GM12875 (cell line): ENCODE results near the gene GTF3C5.

Experiments used
- H3K4me3 ChIP-seq: one replicate; pipeline ENCODE4 v1.5.1; 2011; ENCODE audit warnings: low read depth, low read length, control low read depth
- TF ChIP-seq, protein P1 (sequence below): IDR thresholded peaks from 2 replicates; pipeline ENCODE4 v1.5.1; 2011; ENCODE audit warnings: low read depth, mild to moderate bottlenecking, control low read depth, inconsistent platforms, low read length, moderate library complexity, borderline replicate concordance; ENCODE audit not compliant: insufficient read depth

Gene GTF3C5

DNA sequence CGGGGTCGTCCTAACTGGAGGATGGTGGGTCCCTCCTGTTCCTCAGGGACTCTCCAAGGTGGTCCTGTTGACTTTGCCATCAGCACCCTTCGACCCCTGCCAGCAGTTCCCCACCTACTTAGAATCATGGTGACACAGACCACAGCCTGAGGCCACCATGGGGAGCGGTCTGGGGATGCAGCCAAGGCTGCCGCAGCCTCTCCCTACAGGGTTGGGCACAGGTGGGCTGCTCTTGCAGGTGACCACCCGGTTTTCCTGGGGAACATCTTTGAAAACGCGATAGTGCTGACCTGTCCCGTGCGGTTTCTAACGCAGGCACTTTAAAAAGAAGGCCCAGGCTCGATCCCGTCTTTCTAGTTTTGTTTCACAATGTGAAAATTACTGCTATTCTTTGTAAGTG, 18.2 kb downstream of the GTF3C5 start:
- TF ChIP-seq, protein P1, sequence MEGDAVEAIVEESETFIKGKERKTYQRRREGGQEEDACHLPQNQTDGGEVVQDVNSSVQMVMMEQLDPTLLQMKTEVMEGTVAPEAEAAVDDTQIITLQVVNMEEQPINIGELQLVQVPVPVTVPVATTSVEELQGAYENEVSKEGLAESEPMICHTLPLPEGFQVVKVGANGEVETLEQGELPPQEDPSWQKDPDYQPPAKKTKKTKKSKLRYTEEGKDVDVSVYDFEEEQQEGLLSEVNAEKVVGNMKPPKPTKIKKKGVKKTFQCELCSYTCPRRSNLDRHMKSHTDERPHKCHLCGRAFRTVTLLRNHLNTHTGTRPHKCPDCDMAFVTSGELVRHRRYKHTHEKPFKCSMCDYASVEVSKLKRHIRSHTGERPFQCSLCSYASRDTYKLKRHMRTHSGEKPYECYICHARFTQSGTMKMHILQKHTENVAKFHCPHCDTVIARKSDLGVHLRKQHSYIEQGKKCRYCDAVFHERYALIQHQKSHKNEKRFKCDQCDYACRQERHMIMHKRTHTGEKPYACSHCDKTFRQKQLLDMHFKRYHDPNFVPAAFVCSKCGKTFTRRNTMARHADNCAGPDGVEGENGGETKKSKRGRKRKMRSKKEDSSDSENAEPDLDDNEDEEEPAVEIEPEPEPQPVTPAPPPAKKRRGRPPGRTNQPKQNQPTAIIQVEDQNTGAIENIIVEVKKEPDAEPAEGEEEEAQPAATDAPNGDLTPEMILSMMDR: no peak
- H3K4me3 ChIP-seq: no peak overlapping the region

DNA sequence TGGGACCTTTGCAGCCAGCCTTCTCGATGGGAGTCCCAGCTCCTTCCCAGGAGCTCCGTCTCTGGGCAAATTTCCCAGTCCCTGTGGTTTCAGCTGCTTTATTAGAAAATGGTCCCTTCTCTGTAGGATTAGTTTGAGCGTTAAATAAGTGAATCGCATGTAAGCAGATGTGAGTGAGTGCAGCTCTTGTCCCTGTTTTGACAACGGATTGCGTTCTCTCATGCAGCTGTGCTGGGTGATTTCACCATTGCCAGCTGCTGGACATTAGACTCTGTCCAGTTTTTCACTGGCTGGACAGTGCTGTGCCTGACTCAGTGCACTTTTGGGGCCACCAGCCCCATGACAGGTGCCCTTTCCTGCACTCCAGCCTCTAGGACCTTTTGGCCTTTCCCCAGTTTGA, 19.3 kb downstream of the GTF3C5 start:
- TF ChIP-seq, protein P1: no peak
- no peak overlapping the region for H3K4me3 ChIP-seq

DNA sequence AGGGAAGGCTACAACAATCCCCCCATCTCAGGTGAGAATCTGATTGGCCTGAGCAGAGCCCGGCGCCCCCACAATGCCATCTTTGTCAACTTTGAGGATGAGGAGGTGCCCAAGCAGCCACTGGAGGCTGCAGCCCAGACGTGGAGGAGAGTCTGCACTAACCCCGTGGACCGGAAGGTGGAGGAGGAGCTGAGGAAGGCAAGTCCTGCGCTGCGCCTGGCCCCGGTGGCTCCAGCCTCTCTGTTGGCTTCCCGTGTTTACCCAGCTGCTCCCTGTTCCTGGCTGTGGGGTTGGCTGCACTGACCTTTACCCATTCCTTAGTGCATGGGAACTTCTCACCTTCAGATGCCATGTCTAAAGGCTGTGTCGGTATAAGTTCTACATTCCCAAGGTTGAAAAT, 20.0 kb downstream of the GTF3C5 start:
- TF ChIP-seq, protein P1: no peak

DNA sequence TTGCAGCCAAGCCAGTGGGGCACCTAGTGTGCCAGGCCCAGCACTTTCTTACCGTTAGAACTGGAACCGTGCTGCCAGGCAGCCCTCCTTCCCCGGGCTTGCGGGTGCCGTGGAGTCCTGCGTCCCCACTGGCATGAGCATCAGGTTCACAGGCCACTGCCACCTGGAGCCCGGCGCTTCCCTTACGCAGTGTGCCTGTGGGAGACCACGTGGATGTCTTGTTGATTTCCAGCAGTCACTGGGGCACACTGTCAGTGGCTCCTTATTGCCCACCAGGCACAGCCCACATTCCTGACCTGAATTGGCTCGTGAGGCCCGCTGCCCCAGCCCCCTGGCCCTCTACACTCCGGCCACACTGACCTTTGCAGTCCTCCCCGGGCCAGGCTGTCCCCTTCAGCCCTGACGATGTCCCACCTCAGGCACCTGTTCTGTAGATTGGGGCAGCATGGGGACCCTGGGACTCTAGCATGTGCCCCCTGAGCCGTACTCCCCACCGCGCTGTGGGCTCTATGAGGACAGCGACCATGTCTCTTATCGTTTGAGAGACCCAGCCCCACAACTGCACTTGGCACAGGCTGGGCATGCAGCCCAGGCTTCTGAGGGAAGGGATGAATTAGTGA, 20.6 kb downstream of the GTF3C5 start:
- H3K4me3 ChIP-seq: no peak overlapping the region
- TF ChIP-seq, protein P1: no peak

More for the DNA sequence above, 20.0 kb downstream of the GTF3C5 start:
- H3K4me3 ChIP-seq: no peak overlapping the region

DNA sequence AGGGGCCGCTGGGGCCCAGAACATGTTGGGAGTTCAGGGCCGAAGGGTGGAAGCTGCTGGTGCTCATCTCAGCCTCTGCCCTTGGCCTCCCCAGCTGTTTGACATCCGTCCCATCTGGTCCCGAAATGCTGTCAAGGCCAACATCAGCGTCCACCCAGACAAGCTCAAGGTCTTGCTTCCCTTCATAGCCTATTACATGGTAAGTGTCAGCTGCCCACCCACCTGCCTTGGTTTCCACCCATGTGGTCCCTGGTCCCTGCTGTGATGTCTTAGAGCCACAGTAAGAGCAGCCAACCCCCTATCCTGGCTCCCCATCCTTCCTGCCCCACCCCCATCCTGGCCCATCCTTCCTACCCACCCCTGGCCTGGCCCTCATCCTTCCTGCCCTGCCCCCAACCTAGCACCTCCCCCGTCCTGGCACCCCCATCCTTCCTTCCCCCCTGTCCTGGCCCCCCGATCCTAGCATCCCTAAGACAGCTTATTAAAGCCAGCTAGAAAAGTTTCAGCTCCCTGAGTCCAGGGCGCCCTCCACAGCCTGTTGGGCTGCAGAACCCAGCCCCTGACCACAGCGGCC, 21.3 kb downstream of the GTF3C5 start:
- TF ChIP-seq, protein P1: no peak

DNA sequence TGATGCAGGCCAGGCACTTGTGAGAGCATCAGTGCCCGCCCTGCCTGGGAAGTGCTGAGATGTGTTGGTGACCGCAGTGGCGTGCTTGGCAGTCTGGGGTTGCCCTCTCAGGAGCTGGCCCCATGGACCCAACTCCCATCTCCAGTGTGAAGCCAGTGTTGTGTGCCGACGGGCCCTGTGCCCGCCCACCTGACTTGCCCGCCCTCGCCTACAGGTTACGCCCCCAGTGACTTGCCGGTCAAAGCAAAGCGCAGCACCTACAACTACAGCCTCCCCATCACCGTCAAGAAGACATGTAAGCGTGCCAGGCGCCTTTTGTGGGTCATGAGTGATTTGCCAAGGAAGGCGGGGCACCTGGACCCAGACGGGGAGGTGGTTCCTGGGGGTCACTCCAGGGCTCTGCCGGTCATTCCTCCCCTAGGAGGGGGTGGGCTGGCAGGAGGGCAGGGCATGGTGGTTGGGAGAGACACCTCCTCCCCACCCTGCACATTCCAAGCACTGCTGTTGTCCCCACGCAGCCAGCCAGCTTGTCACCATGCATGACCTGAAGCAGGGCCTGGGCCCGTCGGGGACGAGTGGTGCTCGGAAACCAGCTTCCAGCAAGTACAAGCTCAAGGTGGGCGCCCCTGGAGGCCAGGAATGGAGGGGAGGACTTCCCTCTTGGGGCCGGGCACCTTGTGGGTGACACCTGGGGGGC, 23.5 kb downstream of the GTF3C5 start:
- TF ChIP-seq, protein P1: no peak
- H3K4me3 ChIP-seq: no peak overlapping the region

More for the DNA sequence above, 21.3 kb downstream of the GTF3C5 start:
- no peak overlapping the region for H3K4me3 ChIP-seq

DNA sequence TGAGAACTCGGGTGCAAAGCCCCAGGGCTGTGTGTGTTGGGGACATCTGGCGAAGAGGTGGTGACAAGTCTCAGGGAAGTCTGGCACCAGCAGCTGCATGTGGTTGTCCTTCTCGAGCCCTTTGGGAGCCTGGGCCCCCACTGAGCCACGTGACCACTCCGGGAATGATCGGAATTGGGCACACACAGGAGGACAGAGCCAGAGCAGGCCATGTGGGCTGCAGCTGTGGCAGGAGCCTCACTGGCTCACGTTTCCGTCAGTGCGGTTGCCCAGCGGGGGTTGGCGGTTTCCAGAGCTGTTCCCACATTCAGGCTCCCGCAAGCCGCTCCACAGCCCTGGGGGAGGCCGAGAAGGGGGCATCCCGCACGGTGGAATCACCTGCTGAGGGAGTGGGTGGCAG, 24.2 kb downstream of the GTF3C5 start:
- TF ChIP-seq, protein P1: no peak
- no peak overlapping the region for H3K4me3 ChIP-seq
